Measurements from ENCODE around the gene KIAA1549. TPM values are rescaled to one million over a fixed set of nuclear protein-coding genes. Genes with fewer than 3 reads are reported as not detected.

KIAA1549 gene
- total RNA-seq, 2 experiments from 2014 or later, result not detected

- Histone ChIP-seq H3K4me3 (ENCODE audit: low read length) (no peak overlapping the region), H3K9me3 (ENCODE audit: control insufficient read depth in 1 of 2, insufficient read depth in 1 of 2, low read length in 2 of 2) (no peaks in the 10 kb centered on the region), H3K27me3 (ENCODE audit: control insufficient read depth in 1 of 2, insufficient read depth in 2 of 2, low read length in 2 of 2) (no peaks in the 10 kb centered on the region), H3K27ac (ENCODE audit: low read depth in 1 of 2, low read length in 2 of 2) (no peak overlapping the region), H3K36me3 (ENCODE audit: insufficient read depth, low read length) (no peaks in the 10 kb centered on the region), H3K4me1 (ENCODE audit: insufficient read depth, low read length) (no peaks in the 10 kb centered on the region)
- Mint-ChIP-seq H3K9me3 (no peaks in the 10 kb centered on the region), H3K27me3 (peaks cover 4% of the 10 kb centered on the region), H3K36me3 (ENCODE audit: low read depth) (no peaks in the 10 kb centered on the region), H3K4me3 (no peak overlapping the region), H3K4me1 (ENCODE audit: low read depth) (peaks cover 2% of the 10 kb centered on the region), H3K27ac (no peak overlapping the region)
- no peak for TF ChIP-seq CTCF (IDR thresholded peaks at IDR 0.05)
- DNase-seq (no peak), ATAC-seq (ENCODE audit: poor library complexity) (no peak)
- POLR2A ChIA-PET, result no interaction called here
- intact Hi-C loops (cut with DNase I, micrococcal nuclease), result loop anchor here (5.0 to 10.0 kb wide), 4 partner anchors 405 to 967 kb away; partner anchors contain the start of genes CREB3L2 (in 1 of the 2) and TRIM24 (in 1 of the 2)
- CTCF ChIA-PET, result no interaction called here
Measured at GRCh38 chr7:138869353-138869752, 111.8 kb downstream of the KIAA1549 start.

- H3K4me3 Mint-ChIP-seq, result no peak overlapping the region
- no peak overlapping the region for H3K27ac Mint-ChIP-seq
- H3K9me3 ChIP-seq (ENCODE audit: control insufficient read depth in 1 of 2, insufficient read depth in 1 of 2, low read length in 2 of 2), result no peaks in the 10 kb centered on the region
Measured at GRCh38 chr7:138868711-138869110, 112.5 kb downstream of the KIAA1549 start.

GRCh38 chr7:138867744-138868143 is 113.4 kb downstream of the KIAA1549 start:
- no peak overlapping the region for H3K4me3 ChIP-seq (ENCODE audit: low read length)
- no peaks in the 10 kb centered on the region for H3K9me3 Mint-ChIP-seq
- no peaks in the 10 kb centered on the region for H3K36me3 ChIP-seq (ENCODE audit: insufficient read depth, low read length)
- H3K27ac ChIP-seq (ENCODE audit: low read depth in 1 of 2, low read length in 2 of 2), result no peak overlapping the region
- ChIA-PET CTCF (no interaction called here), POLR2A (no interaction called here)
- no peaks in the 10 kb centered on the region for H3K4me1 Mint-ChIP-seq (ENCODE audit: low read depth)
- DNase-seq, result no peak
- no peaks in the 10 kb centered on the region for H3K27me3 ChIP-seq (ENCODE audit: control insufficient read depth in 1 of 2, insufficient read depth in 2 of 2, low read length in 2 of 2)
- peaks cover 4% of the 10 kb centered on the region for H3K27me3 Mint-ChIP-seq
- H3K27ac Mint-ChIP-seq, result no peak overlapping the region
- no peaks in the 10 kb centered on the region for H3K36me3 Mint-ChIP-seq (ENCODE audit: low read depth)
- intact Hi-C loops (cut with DNase I, micrococcal nuclease), result loop anchor here (2.0 to 10.0 kb wide), 5 partner anchors 125 to 965 kb away; partner anchors contain the start of genes CREB3L2 (in 1 of the 2) and TRIM24 (in 1 of the 2)
- H3K4me3 Mint-ChIP-seq, result no peak overlapping the region
- H3K9me3 ChIP-seq (ENCODE audit: control insufficient read depth in 1 of 2, insufficient read depth in 1 of 2, low read length in 2 of 2), result no peaks in the 10 kb centered on the region
- no peak for ATAC-seq (ENCODE audit: poor library complexity)
- TF ChIP-seq CTCF (IDR thresholded peaks at IDR 0.05), result no peak
- no peaks in the 10 kb centered on the region for H3K4me1 ChIP-seq (ENCODE audit: insufficient read depth, low read length)

More at GRCh38 chr7:138868711-138869110, 112.5 kb downstream of the KIAA1549 start:
- no peak for DNase-seq
- no peak for TF ChIP-seq CTCF (IDR thresholded peaks at IDR 0.05)
- Mint-ChIP-seq H3K4me1 (ENCODE audit: low read depth) (no peaks in the 10 kb centered on the region), H3K36me3 (ENCODE audit: low read depth) (no peaks in the 10 kb centered on the region), H3K9me3 (no peaks in the 10 kb centered on the region), H3K27me3 (peaks cover 4% of the 10 kb centered on the region)
- intact Hi-C loops (cut with DNase I, micrococcal nuclease), result loop anchor here (5.0 to 10.0 kb wide), 4 partner anchors 404 to 966 kb away; partner anchors contain the start of genes CREB3L2 (in 1 of the 2) and TRIM24 (in 1 of the 2)
- H3K4me3 ChIP-seq (ENCODE audit: low read length), result no peak overlapping the region
- no peaks in the 10 kb centered on the region for H3K4me1 ChIP-seq (ENCODE audit: insufficient read depth, low read length)
- no peak overlapping the region for H3K27ac ChIP-seq (ENCODE audit: low read depth in 1 of 2, low read length in 2 of 2)
- no peak for ATAC-seq (ENCODE audit: poor library complexity)
- H3K27me3 ChIP-seq (ENCODE audit: control insufficient read depth in 1 of 2, insufficient read depth in 2 of 2, low read length in 2 of 2), result no peaks in the 10 kb centered on the region
- H3K36me3 ChIP-seq (ENCODE audit: insufficient read depth, low read length), result no peaks in the 10 kb centered on the region
- POLR2A ChIA-PET, result no interaction called here
- CTCF ChIA-PET, result no interaction called here

Measured in CD4-positive, alpha-beta T cell (primary cell).